ENCODE results near the gene SSBP2.

SSBP2 gene

DNA sequence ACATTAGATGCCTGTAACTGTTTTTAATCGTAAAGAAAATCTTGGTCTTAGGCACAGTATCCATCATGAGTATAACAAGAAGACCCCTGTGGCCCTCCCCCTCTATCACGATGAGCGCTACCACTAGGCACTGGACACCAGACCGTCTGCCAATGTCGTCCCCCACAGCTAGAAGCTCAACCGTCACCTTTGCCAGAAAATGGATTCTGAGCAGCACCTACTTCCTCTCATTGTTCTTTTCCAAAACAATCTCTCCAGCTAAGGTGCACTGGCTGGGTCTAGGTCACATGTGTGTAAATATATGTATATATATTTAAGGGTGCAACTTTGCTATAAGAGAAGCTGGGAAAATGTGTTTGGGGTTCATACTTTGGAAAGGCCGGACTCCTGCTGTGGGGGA, 15.7 kb upstream of the SSBP2 start:
- no peak for DNase-seq

DNA sequence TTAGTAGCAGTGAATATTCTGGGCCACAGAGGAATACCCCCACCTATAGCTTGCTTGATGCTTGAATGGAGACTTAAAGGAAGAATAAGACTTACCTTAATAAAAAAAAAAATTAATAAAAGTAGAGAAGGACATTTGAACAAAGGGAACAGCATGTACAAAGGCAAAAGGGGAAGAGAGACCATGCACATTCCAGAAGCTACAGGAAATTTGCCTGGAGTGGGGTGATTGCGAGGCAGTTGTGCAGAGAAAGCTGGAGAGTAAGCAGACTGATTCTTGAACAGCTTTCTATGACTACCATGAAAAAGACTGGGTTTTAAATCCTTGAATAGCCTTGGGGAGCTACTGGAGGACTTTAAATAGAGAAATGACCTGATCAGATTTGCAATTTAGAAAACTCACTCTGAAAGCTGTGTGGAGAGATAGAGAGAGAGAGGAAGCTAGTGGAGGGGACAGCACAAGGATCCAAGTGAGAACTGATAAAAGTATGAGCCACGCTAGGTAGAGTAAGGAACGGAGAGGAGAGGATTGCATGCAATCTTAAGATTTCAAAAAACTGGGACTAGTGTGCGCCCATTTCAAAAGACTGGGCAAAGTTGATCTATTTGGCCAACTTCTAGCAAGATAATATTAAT, 12.5 kb upstream of the SSBP2 start:
- no peak for DNase-seq

- no peak for DNase-seq
Measured at GRCh38 chr5:81762853-81763252, 12.0 kb upstream of the SSBP2 start.

DNA sequence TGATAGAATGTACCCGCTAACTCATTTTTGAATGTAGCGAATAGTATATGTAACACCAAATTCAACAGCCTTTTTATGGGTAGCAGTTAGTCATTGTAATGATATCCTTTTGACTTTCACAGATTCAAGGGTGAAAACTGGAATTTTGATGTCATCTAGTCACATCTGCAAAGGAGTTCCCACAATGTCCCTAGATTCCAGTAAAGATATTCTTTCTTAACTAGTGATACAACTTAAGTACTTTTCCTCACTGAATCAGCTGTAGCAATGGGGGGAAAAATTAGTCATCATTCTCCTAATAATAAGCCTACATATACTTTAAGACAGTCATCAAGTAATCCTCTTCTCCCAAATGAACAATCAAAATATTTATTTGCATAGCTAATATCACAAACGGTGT, 11.5 kb upstream of the SSBP2 start:
- DNase-seq: no peak

- DNase-seq: no peak
Measured at GRCh38 chr5:81761970-81762369, 11.1 kb upstream of the SSBP2 start.

DNA sequence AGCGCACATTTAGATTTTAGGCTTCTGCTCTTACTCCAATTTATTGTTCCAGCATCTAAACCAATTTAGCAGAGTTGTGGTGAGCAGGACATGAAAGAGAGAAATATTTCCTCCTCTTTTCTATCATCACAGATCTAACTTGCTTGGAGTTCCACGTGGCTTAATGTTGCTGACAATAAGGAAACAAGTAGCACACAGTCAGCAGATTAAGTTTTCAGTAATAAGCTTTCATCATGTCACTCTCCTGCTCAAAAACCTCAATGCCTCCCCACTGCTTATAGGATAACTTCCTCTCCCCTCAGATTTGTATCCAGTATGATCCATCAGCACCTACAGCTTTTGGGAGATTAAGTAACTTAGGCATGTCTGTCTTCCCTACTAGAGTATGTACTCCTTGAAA, 10.4 kb upstream of the SSBP2 start:
- DNase-seq: no peak

DNA sequence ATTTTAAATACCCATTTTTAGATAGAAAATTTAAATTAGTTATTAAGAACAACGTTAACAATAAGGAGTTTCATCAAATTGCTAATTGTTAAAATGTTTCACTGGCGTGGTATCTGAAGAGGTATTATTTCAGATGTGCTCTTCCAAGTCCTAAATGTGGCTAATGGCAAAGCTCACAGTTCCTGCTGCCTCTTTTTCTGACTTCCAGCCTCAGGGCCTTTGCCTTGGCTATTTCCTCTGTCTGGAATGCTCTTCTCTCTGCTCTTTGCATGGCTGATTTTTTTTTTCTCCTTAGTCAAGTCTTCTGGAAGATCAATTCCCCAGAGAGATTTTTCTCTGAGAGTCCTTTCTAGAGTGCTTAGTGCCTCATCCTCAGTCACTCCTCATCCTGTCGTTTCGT, 9.6 kb upstream of the SSBP2 start:
- no peak for DNase-seq

DNA sequence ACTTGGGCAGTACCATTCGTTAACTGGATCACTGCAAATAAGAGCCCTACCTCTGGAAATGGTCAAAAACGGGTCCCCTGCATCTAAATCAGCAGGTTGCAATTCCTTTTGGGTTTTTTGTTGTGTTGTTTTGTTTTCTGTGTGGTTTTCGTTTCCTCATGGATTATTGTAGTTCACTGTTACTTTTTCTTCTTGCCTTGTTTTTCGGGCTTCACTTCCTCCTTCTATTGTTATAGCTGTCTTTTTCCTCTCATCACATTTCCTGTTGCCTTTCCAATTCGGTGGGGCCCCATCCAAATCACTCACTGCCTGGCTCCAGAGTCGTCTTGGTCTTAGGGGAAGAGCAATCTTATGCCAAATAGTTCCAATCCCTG, 8.7 kb upstream of the SSBP2 start:
- DNase-seq: no peak

- DNase-seq: no peak
Measured at GRCh38 chr5:81757404-81757803, 6.5 kb upstream of the SSBP2 start.

GRCh38 chr5:81756016-81756415, 5.1 kb upstream of the SSBP2 start:
- DNase-seq: no peak

DNA sequence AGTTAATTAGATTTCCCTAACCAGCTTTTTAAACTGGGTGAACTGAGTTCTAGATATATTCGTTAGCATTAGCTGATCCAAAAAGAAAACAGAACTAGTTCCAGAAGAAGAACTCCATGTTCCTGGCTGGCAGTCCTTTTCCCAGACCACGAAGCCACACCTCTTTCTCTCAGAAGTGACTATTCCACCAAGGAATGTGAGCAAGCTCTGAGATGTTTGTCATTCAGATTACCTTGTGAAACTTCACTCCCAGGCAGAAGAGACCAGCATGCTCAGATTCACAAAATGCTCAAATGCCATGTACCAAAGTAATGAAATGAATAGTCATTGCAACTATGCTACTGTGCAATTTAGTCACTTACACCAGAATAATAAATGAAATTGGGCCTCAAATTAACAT, 4.4 kb upstream of the SSBP2 start:
- no peak for DNase-seq

DNA sequence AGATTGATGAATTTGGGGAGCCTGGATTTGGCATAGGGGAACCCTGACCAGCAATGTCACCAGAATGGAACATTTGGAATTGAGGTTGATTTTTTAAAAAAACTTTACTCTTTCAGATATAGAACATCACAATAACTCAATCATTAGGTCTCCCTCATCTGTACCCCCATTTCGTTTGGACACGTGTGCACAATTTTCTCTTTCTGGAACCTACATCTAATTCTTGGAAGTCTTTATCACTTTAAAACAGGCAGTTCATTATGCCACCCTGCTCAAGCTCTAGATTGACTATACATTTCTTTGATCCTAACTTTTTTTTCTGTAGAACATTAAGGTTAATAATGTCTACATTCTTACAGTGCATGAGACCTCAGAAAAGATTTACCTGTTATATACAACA, 3.7 kb upstream of the SSBP2 start:
- DNase-seq: peak; percentile 92

DNA sequence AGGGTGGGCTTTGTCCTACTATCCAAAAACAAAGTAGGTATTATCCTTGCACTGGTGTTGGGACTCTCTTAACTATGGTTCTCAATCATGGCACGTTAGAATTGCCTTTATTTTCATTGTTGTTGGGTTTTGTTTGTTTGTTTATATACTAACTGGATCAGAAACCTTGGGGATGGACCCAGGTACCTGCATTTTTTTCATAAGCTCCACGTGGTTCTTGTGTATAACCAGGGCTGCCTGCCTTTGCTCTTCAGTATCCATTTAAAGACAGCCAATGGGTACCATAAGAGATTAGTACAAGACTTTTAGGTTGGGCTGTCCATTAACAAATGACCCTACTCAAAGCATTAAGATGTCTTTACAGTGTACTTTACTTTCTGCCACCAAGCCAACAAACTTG, 2.5 kb upstream of the SSBP2 start:
- no peak for DNase-seq

DNA sequence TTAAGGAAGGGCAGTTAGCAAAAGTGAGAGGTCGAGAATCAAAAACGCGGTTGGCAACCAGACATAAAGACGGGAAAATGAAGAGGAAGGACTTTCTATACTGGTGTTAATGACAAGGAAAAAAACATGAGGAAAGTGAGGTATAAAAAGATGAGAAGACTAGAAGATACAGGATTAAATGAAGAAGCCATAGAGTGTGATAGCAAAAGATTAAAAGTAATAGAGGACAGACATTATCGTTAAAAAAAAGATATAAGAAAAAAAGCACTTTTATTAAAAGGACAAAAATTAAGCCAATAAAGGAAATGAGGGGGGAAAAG, 1.7 kb upstream of the SSBP2 start:
- DNase-seq: no peak

DNA sequence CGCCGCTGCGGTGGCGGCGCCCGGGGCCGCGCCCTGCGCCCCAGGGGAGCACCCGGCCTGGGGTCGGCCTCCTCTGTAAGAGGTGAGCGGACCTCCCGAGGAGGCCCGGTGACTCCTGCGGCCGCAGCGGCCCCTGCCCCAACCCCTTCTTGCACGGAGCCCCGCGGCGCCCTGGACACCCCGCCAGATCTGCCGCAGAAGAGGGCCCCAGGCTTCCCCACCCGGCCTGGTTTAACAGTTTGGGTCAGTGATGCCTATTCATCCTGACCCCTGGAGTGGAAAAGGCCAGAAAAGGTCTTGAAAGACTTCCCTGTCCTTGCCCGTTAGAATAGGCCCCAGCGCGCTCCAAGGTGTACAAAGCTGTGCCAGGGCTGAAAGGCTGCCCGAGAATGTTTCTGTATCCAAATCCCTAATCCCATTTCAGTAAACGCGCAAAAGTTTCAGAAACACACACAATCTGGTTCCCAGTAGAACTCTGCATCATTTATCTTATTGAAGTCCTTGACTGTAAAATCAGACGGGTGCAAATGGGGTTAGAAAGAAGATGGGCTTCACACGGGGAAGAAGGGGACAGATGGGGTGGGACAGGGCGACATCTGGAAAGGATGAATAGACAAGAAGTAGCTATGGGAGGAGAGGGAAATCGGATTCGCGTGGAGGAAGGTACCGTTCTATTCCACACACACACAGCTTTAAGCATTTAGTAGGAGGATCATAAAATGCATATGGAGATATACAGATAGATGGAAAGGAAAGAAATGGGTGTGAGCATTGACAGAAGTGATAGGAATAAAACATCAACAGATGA, 1.1 kb upstream of the SSBP2 start:
- peak; percentile 34 for DNase-seq

DNA sequence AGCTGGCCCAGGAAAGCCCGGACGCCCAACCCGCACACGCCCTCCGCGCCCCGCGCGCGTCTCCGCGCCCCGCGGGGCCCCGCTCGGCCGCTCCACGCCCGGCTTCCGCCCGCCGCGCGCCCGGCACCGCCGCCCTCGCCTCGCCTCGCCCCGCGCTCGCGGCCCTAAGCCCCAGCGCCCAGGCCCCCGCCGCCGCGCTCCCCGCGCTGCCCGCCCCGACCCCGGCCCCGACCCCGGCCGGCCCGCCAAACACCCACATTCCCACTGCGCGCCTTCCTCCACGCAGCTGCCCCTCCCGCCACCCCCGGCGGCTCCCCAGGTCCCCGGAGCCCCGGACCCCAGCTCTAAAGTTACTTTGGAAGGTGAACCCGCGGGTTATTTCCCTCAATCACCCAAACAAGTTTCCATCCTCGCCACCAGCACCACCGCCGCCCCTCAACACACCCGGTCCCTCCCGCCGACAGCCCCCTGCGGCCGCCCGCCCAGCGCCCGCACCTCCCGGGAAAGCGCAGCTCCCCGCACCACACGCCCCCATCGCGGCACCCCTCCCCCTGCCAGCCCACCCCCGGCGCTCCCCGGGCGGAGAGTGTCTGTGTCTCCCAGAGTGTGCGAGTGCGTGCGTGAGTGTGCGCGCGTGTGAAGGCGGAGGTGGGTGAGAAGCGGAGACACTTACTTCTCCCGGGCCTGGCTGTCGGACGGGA, 439 bp downstream of the SSBP2 start:
- DNase-seq: no peak

DNA sequence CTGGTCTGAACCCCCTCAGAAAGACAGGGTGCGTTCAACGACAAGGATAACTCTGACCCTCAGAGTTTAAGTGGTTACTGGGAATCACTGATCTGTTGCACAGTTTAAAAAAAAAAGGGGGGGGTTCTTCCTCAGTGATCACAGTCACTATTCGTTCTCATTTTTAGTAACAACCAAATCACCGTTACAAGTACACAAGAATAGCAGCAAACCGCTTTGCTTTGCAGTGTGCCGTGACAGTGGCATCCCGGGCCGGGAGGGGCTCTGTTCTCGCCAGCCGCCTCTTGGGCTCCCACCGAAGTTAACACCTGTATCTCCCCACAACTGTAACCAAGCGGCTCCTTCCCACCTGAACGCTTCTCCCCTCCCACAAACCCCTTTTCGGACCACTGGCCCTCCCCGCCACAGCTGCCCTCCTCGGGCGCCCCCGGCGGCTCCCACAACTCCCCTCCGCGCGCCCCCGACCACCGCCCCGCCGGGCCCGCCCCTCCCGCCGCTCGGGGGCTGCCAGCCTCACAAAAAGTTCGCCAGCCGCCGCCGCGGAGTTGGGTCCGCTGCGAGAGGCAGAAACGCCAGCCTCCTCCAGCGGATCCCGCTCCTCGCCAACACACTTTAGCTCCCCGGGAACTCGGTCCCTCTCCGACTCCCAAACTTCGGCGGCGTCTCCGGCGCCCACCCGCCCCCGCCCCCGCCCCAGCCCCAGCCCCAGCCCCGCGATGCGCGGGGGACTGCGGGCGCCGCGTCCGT, 1.2 kb downstream of the SSBP2 start:
- no peak for DNase-seq

DNA sequence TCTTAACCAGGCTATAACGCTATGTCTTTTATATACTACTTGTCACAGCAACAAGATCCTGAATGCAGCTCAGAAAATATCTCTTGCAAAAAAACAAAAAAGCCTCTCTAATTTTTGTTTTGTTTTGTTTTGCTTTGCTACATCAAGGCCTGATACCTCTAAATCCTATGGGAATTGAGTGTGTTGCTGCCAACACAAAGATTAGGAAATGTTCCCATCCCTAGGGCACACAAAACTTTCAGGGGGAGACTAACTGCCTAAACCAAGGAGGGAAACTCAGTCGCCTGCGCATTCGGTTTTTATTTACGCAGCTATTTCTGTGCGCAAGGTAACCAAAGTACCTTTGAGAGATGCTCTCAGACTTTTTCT, 1.7 kb downstream of the SSBP2 start:
- no peak for DNase-seq

DNA sequence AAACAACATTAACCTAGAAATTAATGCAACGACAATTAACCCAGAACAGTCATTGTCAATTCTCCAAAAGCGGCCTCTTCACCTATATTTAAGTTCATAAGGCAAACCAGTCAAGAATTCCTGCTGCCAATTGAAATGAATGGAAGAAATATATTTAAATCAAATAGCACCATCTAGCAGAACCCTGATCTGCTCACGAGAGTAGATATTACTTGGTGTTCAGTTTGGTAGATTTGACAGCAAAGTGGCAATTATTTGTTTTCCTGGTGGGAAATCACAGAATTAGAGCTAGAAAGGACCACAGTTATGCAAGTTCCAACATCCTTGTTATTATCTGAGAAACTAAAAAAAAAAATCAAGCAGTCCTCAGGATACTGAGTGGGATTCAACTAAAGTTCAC, 2.3 kb downstream of the SSBP2 start:
- no peak for DNase-seq

DNA sequence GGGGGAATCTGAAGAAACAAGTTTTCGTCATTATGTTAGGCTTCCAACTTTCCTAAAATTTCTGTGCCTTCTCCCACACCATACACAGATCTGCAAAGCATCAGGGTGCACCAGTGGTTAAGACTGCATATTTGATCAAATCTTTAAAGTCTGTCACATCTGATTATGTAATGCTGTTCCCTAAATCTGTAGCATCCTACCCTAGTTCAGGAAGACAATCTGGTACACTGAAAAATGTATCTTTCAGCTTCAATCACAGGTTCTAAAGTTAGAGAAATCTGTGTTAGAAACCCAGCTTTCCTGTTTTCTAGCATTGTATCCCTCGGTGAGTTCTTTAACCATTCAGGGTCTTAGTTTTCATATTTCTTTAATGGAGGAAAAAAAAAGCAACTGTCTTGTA, 3.9 kb downstream of the SSBP2 start:
- no peak for DNase-seq

- DNase-seq: no peak
Measured at GRCh38 chr5:81740758-81741157, 10.1 kb downstream of the SSBP2 start.

GRCh38 chr5:81739291-81739690, 11.6 kb downstream of the SSBP2 start:
- DNase-seq: peak; percentile 58

- no peak for DNase-seq
Measured at GRCh38 chr5:81729276-81729675, 21.6 kb downstream of the SSBP2 start.

DNA sequence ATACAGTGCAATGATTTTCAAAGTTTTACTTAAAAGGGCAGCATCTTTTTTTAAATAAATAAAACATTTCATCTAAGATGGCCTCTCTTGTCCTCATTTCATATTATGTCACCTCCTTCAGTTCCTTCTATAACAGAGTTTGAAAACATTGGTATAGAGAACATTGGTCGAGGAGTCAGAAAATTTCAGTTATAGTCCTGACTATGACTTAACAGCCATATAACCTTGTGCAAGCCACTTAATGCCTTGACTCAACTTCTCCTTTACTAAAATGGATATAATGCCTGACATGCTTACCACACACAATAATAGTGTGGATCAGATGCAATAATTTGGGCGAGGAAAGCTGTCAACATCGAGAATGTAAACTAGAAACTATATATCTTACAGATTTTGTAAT, 22.6 kb downstream of the SSBP2 start:
- no peak for DNase-seq
